Stimulated activated CD8-positive, alpha-beta memory T cell treated with anti-CD3 and anti-CD28 coated beads, Interleukin-15, amount 100 ng/mL, for 1 hour (primary cell): ENCODE results near the gene GFRA1.

Experiments used
- DNase-seq: peaks from one replicate; pipeline ENCODE4 v3.0.0-alpha.2; 2020; ENCODE audit warnings: low read depth

GFRA1 gene

GRCh38 chr10:116270771-116271592, 2.0 kb downstream of the GFRA1 start:
- DNase-seq, result no peak

- DNase-seq, result no peak
Observed at GRCh38 chr10:116270126-116270770, 2.8 kb downstream of the GFRA1 start.

- DNase-seq, result no peak
Observed at GRCh38 chr10:116269619-116270018, 3.4 kb downstream of the GFRA1 start.

- DNase-seq, result no peak
Observed at GRCh38 chr10:116268976-116269375, 4.0 kb downstream of the GFRA1 start.

- no peak for DNase-seq
Observed at GRCh38 chr10:116265686-116266085, 7.3 kb downstream of the GFRA1 start.

GRCh38 chr10:116263870-116264655, 8.9 kb downstream of the GFRA1 start:
- no peak for DNase-seq

GRCh38 chr10:116262678-116263077, 10.3 kb downstream of the GFRA1 start:
- DNase-seq, result no peak

GRCh38 chr10:116260599-116260998, 12.4 kb downstream of the GFRA1 start:
- DNase-seq, result no peak

- no peak for DNase-seq
Observed at GRCh38 chr10:116259638-116260037, 13.4 kb downstream of the GFRA1 start.

- no peak for DNase-seq
Observed at GRCh38 chr10:116257785-116258184, 15.2 kb downstream of the GFRA1 start.

- no peak for DNase-seq
Observed at GRCh38 chr10:116256752-116257259, 16.2 kb downstream of the GFRA1 start.

- no peak for DNase-seq
Observed at GRCh38 chr10:116255886-116256751, 16.9 kb downstream of the GFRA1 start.

GRCh38 chr10:116254422-116255155, 18.4 kb downstream of the GFRA1 start:
- no peak for DNase-seq

GRCh38 chr10:116253716-116254115, 19.3 kb downstream of the GFRA1 start:
- DNase-seq, result no peak

GRCh38 chr10:116251602-116252395, 21.2 kb downstream of the GFRA1 start:
- DNase-seq, result no peak

GRCh38 chr10:116247691-116248090, 25.3 kb downstream of the GFRA1 start:
- no peak for DNase-seq

- no peak for DNase-seq
Observed at GRCh38 chr10:116246263-116246662, 26.7 kb downstream of the GFRA1 start.

GRCh38 chr10:116245156-116245555, 27.9 kb downstream of the GFRA1 start:
- no peak for DNase-seq

GRCh38 chr10:116241642-116242410, 31.2 kb downstream of the GFRA1 start:
- DNase-seq, result no peak
